ENCODE results near the gene PIM3. TPM values are rescaled to one million over a fixed set of nuclear protein-coding genes. Genes with fewer than 3 reads are reported as not detected.

PIM3 gene
- 27.8 and 36.0 TPM in 2 replicates for total RNA-seq (2013; cell fraction: nucleolus; rRNA removed)
- total RNA-seq (2014; rRNA removed) (44.7 and 51.8 TPM in 2 replicates), total RNA-seq (2014; rRNA removed; fragmentation: Illumina TruSeq; extraction: Trizol) (11.0 and 11.9 TPM in 2 replicates), total RNA-seq (2021) (59.5 and 60.8 TPM in 2 replicates), polyA plus RNA-seq (2011; rRNA removed) (8.6 and 12.4 TPM in 2 replicates), polyA plus RNA-seq (2014; fragmentation: Illumina TruSeq; extraction: Trizol) (2.2 and 6.2 TPM in 2 replicates), polyA plus RNA-seq (2014; fragmentation: Nextera tagmentation; extraction: Ambion mirVana) (1 to 10 TPM in 1 of 2 experiments, under 1 TPM in 1; 0.31 to 1.5 TPM), polyA plus RNA-seq (2014; rRNA removed) (57.0 and 57.8 TPM in 2 replicates), polyA plus RNA-seq (2016; fragmentation: Nextera tagmentation; extraction: Ambion mirVana) (10 to 100 TPM; 12.4 to 34.3 TPM), polyA minus RNA-seq (2011; rRNA and poly(A)+ RNA removed) (3.9 and 14.1 TPM in 2 replicates), Bru-seq, nascent RNA (percentile 94 among the genes with signal in this experiment), BruChase-seq, experiment 1, labeled RNA remaining after a 6-hour chase (percentile 93 among the genes with signal in this experiment), BruChase-seq, experiment 2, labeled RNA remaining after a 2-hour chase (percentile 98 among the genes with signal in this experiment)
- 6.5 TPM for polyA plus RNA-seq (2011; ENCODE audit: low read depth)
- 31.3 and 38.2 TPM in 2 replicates for polyA plus RNA-seq (2011; cell fraction: cytosol; rRNA removed)
- polyA plus RNA-seq (2011; cell fraction: nucleus; rRNA removed): 84.4 and 94.5 TPM in 2 replicates
- 30.9 and 46.0 TPM in 2 replicates for polyA plus RNA-seq (2012)
- 14.2 and 18.4 TPM in 2 replicates for polyA minus RNA-seq (2011; cell fraction: cytosol; rRNA and poly(A)+ RNA removed)
- polyA minus RNA-seq (2011; cell fraction: nucleus; rRNA and poly(A)+ RNA removed): 22.6 and 39.2 TPM in 2 replicates
- long read RNA-seq, experiment 1, transcript PIM3-201 (6 exons, 2,369 nt): major isoform, 34 of 44 reads
- long read RNA-seq, experiment 1, partial matches to known transcripts: 6 of 44 reads
- long read RNA-seq, experiment 1, other reads (novel, unspliced or antisense): 4 of 44 reads
- long read RNA-seq, experiment 2, partial matches to known transcripts: 1 of 1 reads
- long read RNA-seq, experiment 2, other reads (novel, unspliced or antisense): 0 of 1 reads

DNA sequence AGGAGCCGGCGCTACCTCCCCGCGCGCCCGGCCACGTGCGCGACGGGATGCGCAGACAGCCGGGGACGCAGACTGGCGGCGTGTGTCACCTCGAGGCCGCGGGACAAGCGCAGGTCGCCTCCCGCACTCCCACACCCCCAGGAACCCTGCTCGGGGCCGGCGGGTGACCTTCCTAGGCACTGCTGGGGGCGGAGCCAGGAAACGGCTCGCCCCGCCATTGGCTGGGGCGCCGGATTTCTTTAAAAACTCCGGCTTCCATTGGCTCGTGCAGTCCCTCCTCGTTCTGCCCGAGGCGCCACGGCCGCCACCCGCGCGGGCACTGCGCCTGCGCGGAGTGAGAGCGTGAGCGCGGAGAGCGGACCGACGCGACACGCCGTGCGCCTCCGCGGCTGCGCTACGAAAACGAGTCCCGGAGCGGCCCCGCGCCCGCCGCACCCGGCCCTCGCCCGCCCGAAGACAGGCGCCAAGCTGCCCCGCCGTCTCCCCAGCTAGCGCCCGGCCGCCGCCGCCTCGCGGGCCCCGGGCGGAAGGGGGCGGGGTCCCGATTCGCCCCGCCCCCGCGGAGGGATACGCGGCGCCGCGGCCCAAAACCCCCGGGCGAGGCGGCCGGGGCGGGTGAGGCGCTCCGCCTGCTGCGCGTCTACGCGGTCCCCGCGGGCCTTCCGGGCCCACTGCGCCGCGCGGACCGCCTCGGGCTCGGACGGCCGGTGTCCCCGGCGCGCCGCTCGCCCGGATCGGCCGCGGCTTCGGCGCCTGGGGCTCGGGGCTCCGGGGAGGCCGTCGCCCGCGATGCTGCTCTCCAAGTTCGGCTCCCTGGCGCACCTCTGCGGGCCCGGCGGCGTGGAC lies at the start of gene PIM3:
Gene PIM3 (plus strand): TSS at position 614 of the 846 bp plus-strand sequence. CDS start 176 bp downstream, at position 790.
- peak; percentile 82 for ATAC-seq
- Histone ChIP-seq H3K4me2 (ENCODE audit: control insufficient read depth, insufficient read depth) (peak within 1 kb of the TSS; percentile 99), H3K4me1 (ENCODE audit: control insufficient read depth, insufficient read depth, low read length) (peaks cover 16% of the 10 kb centered on the region), H3K27me3 (replicated peaks in 1 of 2; ENCODE audit: control insufficient read depth in 2 of 2, insufficient read depth in 2 of 2, low read length in 1 of 2) (no peaks in the 10 kb centered on the region), H3K36me3 (ENCODE audit: control insufficient read depth in 2 of 2, insufficient read depth in 2 of 2, low read length in 1 of 2) (peaks cover 14 to 18% of the 10 kb centered on the region in 2 experiments), H2AFZ (ENCODE audit: control insufficient read depth, low read depth, low read length) (peak within 1 kb of the TSS; percentile 77), H4K20me1 (ENCODE audit: control insufficient read depth, insufficient read depth) (peaks cover 2% of the 10 kb centered on the region; the same call in 1 of the 2 replicates), H3K4me3 (peak within 1 kb of the TSS; percentile 98), H3K9me3 (replicated peaks; ENCODE audit: control insufficient read depth, insufficient read depth, low read length) (no peaks in the 10 kb centered on the region), H3K79me2 (ENCODE audit: control insufficient read depth, insufficient read depth, low read length) (peaks cover 49% of the 10 kb centered on the region), H3K27ac (ENCODE audit: control insufficient read depth, insufficient read depth) (peak within 1 kb of the TSS; percentile 53), H3K9ac (ENCODE audit: control insufficient read depth, insufficient read depth, low read length) (peak within 1 kb of the TSS; percentile 78)
- in situ Hi-C loops (cut with MboI) (loop anchor here (10.0 kb wide), 1 partner anchor 574 kb away; the partner anchor contains the start of gene TYMP), intact Hi-C loops (cut with micrococcal nuclease; ENCODE audit: unreplicated experiment) (loop anchor here (5.0 kb wide), 1 partner anchor 227 kb away; the partner anchor contains the start of gene TRABD)
- SMC1A ChIA-PET (ENCODE audit: uncharacterized antibody, unreplicated experiment): no interaction called here
- CTCF ChIA-PET: no interaction called here
- RAD21 ChIA-PET (ENCODE audit: unreplicated experiment): interaction anchor here (0.6 kb wide), 1 partner anchor 381 kb away, joined by 3 read pairs; no protein-coding TSS in a partner anchor
- POLR2A ChIA-PET: interaction anchor here (0.6 to 1.6 kb wide), 3 partner anchors 9 to 24 kb away, joined by 3 to 7 read pairs (median 3); no protein-coding TSS in a partner anchor
- DNase-seq (ENCODE audit: low read depth, low spot score): peak; percentile 84
- under 1% methylated on average over 65 of the region's 137 CpGs for WGBS (ENCODE audit: insufficient coverage, insufficient replicate concordance, low lambda C conversion rate, missing lambda C conversion rate)
- peak; percentile 18 for FAIRE-seq
- BruUV-seq (replicated peaks): no TSS peak
- peak; percentile 93; the same call in 1 of the 2 replicates for TF ChIP-seq RB1 (IDR thresholded peaks at IDR 0.05; ENCODE audit: borderline replicate concordance)
- TF ChIP-seq, protein P1, sequence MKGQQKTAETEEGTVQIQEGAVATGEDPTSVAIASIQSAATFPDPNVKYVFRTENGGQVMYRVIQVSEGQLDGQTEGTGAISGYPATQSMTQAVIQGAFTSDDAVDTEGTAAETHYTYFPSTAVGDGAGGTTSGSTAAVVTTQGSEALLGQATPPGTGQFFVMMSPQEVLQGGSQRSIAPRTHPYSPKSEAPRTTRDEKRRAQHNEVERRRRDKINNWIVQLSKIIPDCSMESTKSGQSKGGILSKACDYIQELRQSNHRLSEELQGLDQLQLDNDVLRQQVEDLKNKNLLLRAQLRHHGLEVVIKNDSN (IDR thresholded peaks at IDR 0.05; ENCODE audit: borderline replicate concordance, extremely low read length, insufficient read depth, low read depth, low read length): no peak
- peak; percentile 81 for TF ChIP-seq RELA (IDR thresholded peaks at IDR 0.05; ENCODE audit: borderline replicate concordance, partially characterized antibody)
- TF ChIP-seq ESRRA (IDR thresholded peaks at IDR 0.05; ENCODE audit: low read length): 0 out of 2 replicates have a peak, but pooled peaks have one; percentile 32
- no peak for TF ChIP-seq ZNF274 (IDR thresholded peaks at IDR 0.05; ENCODE audit: insufficient read depth, insufficient read length)
- TF ChIP-seq, protein P2, sequence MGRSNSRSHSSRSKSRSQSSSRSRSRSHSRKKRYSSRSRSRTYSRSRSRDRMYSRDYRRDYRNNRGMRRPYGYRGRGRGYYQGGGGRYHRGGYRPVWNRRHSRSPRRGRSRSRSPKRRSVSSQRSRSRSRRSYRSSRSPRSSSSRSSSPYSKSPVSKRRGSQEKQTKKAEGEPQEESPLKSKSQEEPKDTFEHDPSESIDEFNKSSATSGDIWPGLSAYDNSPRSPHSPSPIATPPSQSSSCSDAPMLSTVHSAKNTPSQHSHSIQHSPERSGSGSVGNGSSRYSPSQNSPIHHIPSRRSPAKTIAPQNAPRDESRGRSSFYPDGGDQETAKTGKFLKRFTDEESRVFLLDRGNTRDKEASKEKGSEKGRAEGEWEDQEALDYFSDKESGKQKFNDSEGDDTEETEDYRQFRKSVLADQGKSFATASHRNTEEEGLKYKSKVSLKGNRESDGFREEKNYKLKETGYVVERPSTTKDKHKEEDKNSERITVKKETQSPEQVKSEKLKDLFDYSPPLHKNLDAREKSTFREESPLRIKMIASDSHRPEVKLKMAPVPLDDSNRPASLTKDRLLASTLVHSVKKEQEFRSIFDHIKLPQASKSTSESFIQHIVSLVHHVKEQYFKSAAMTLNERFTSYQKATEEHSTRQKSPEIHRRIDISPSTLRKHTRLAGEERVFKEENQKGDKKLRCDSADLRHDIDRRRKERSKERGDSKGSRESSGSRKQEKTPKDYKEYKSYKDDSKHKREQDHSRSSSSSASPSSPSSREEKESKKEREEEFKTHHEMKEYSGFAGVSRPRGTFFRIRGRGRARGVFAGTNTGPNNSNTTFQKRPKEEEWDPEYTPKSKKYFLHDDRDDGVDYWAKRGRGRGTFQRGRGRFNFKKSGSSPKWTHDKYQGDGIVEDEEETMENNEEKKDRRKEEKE (IDR thresholded peaks at IDR 0.05): peak; percentile 75; the same call in 1 of the 2 replicates
- peak; percentile 16; the same call in 1 of the 2 replicates for TF ChIP-seq HCFC1 (IDR thresholded peaks at IDR 0.05; ENCODE audit: low read length)
- peak; percentile 97 for TF ChIP-seq MXI1 (IDR thresholded peaks at IDR 0.05; ENCODE audit: low read depth, low read length)
- no peak for TF ChIP-seq JUNB (IDR thresholded peaks at IDR 0.05)
- TF ChIP-seq SUZ12 (IDR thresholded peaks at IDR 0.05; ENCODE audit: unreplicated experiment): no peak
- TF ChIP-seq TAF1 (IDR thresholded peaks at IDR 0.05; ENCODE audit: borderline replicate concordance, low read depth, low read length): peak; percentile 95
- TF ChIP-seq NR2C2 (IDR thresholded peaks at IDR 0.05; ENCODE audit: borderline replicate concordance, control insufficient read depth, insufficient read length, low read depth): no peak
- TF ChIP-seq SMAD5 (IDR thresholded peaks at IDR 0.05; ENCODE audit: low read depth): 0 out of 2 replicates have a peak, but pooled peaks have one; percentile 36
- peak; percentile 84 for TF ChIP-seq SMARCA5 (IDR thresholded peaks at IDR 0.05)
